KMS-11 (cell line): Measurements from ENCODE around the gene PRKCD.

Experiments used
- H2AFZ ChIP-seq: fragments of 200-600 bp; sonication (generic); 2 replicates; pipeline ENCODE4 v1.6.1; 2016; ENCODE audit warnings: antibody characterized with exemption, mixed run types, low read depth
- H3K27ac ChIP-seq: fragments of 200-600 bp; sonication (generic); 2 replicates; pipeline ENCODE4 v1.6.1; 2016; ENCODE audit warnings: mild to moderate bottlenecking, mixed run types
- H3K27me3 ChIP-seq: fragments of 200-600 bp; sonication (generic); 2 replicates; pipeline ENCODE4 v1.6.1; 2017; ENCODE audit warnings: mild to moderate bottlenecking, low read depth, mixed run types, moderate library complexity; ENCODE audit not compliant: insufficient read depth
- H3K36me3 ChIP-seq: fragments of 200-600 bp; sonication (generic); 2 replicates; pipeline ENCODE4 v1.6.1; 2017; ENCODE audit warnings: mild to moderate bottlenecking, mixed run types; ENCODE audit not compliant: insufficient read depth
- H3K4me1 ChIP-seq: fragments of 200-600 bp; sonication (generic); 2 replicates; pipeline ENCODE4 v1.6.1; 2016; ENCODE audit warnings: mild to moderate bottlenecking, low read depth, mixed run types; ENCODE audit not compliant: poor library complexity, severe bottlenecking
- H3K4me2 ChIP-seq: fragments of 200-600 bp; sonication (generic); 2 replicates; pipeline ENCODE4 v1.7.0; 2016; ENCODE audit warnings: mild to moderate bottlenecking, mixed run types
- H3K4me3 ChIP-seq: fragments of 200-600 bp; sonication (generic); IDR thresholded peaks from 2 replicates; pipeline ENCODE4 v1.6.1; 2017; ENCODE audit warnings: low read depth, low read length, mixed read lengths; ENCODE audit not compliant: insufficient read depth
- H3K79me2 ChIP-seq: fragments of 200-600 bp; sonication (generic); 2 replicates; pipeline ENCODE4 v1.6.1; 2016; ENCODE audit warnings: low read depth, mixed run types; ENCODE audit not compliant: insufficient read depth
- H3K9ac ChIP-seq: fragments of 200-600 bp; sonication (generic); 2 replicates; pipeline ENCODE4 v1.6.1; 2016; ENCODE audit warnings: mild to moderate bottlenecking, mixed run types
- H4K20me1 ChIP-seq: fragments of 200-600 bp; sonication (generic); 2 replicates; pipeline ENCODE4 v1.6.1; 2016; ENCODE audit warnings: mild to moderate bottlenecking, mixed run types; ENCODE audit not compliant: insufficient read depth
- TF ChIP-seq, protein P1 (sequence below): fragments of 200-600 bp; sonication (generic); conservative IDR thresholded peaks from 2 replicates; pipeline ENCODE4 v1.6.1; 2017; ENCODE audit warnings: low read depth, mild to moderate bottlenecking, antibody characterized with exemption, low read length, moderate library complexity, mixed read lengths

PRKCD gene

DNA sequence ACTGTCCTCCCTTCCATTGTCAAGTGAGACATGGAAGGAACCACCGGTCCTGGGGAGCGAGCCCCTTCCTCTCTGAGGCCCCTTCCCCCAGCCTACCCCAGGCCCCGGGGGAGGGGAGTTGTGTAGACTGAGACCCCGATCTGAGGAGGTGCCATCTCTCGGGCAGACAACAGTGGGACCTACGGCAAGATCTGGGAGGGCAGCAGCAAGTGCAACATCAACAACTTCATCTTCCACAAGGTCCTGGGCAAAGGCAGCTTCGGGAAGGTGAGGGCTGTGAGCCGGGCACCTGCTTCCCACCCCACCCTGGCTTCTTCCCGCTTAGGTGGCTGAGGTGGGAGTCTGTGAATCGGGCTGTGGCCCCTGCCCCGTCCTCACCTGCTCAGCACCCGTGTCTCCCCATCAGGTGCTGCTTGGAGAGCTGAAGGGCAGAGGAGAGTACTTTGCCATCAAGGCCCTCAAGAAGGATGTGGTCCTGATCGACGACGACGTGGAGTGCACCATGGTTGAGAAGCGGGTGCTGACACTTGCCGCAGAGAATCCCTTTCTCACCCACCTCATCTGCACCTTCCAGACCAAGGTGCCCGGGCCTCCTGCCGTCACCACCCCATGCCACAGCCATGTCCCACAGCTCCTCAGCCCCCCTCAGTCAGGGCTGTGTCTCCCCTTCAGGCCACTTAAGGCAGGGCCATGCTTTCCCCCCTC, 24.9 kb downstream of the PRKCD start:
- no peak overlapping the region for H3K4me2 ChIP-seq
- H3K27ac ChIP-seq, result no peak overlapping the region
- H3K4me3 ChIP-seq, result no peak overlapping the region
- no peak overlapping the region for H3K9ac ChIP-seq
- no peaks in the 10 kb centered on the region for H3K4me1 ChIP-seq
- H3K27me3 ChIP-seq, result no peaks in the 10 kb centered on the region
- no peaks in the 10 kb centered on the region for H3K79me2 ChIP-seq
- TF ChIP-seq, protein P1, sequence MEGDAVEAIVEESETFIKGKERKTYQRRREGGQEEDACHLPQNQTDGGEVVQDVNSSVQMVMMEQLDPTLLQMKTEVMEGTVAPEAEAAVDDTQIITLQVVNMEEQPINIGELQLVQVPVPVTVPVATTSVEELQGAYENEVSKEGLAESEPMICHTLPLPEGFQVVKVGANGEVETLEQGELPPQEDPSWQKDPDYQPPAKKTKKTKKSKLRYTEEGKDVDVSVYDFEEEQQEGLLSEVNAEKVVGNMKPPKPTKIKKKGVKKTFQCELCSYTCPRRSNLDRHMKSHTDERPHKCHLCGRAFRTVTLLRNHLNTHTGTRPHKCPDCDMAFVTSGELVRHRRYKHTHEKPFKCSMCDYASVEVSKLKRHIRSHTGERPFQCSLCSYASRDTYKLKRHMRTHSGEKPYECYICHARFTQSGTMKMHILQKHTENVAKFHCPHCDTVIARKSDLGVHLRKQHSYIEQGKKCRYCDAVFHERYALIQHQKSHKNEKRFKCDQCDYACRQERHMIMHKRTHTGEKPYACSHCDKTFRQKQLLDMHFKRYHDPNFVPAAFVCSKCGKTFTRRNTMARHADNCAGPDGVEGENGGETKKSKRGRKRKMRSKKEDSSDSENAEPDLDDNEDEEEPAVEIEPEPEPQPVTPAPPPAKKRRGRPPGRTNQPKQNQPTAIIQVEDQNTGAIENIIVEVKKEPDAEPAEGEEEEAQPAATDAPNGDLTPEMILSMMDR, result no peak
- H3K36me3 ChIP-seq, result no peaks in the 10 kb centered on the region
- H2AFZ ChIP-seq, result no peak overlapping the region
- no peaks in the 10 kb centered on the region for H4K20me1 ChIP-seq

- no peak overlapping the region for H3K4me3 ChIP-seq
- TF ChIP-seq, protein P1, result no peak
- H2AFZ ChIP-seq, result no peak overlapping the region
- no peaks in the 10 kb centered on the region for H4K20me1 ChIP-seq
- no peaks in the 10 kb centered on the region for H3K4me1 ChIP-seq
- no peaks in the 10 kb centered on the region for H3K36me3 ChIP-seq
- H3K79me2 ChIP-seq, result no peaks in the 10 kb centered on the region
- no peak overlapping the region for H3K27ac ChIP-seq
- H3K27me3 ChIP-seq, result no peaks in the 10 kb centered on the region
- H3K9ac ChIP-seq, result no peak overlapping the region
- H3K4me2 ChIP-seq, result no peak overlapping the region
Observed at GRCh38 chr3:53186726-53187125, 25.7 kb downstream of the PRKCD start.

- Histone ChIP-seq H3K9ac (no peak overlapping the region), H2AFZ (no peak overlapping the region), H3K36me3 (no peaks in the 10 kb centered on the region), H3K27ac (no peak overlapping the region), H3K27me3 (no peaks in the 10 kb centered on the region), H3K4me2 (no peak overlapping the region), H3K79me2 (no peaks in the 10 kb centered on the region), H3K4me1 (no peaks in the 10 kb centered on the region), H3K4me3 (no peak overlapping the region), H4K20me1 (no peaks in the 10 kb centered on the region)
- TF ChIP-seq, protein P1, result no peak
Observed at GRCh38 chr3:53187430-53187829, 26.4 kb downstream of the PRKCD start.

- Histone ChIP-seq H3K36me3 (no peaks in the 10 kb centered on the region), H3K4me3 (no peak overlapping the region)
Observed at GRCh38 chr3:53188136-53188685, 27.2 kb downstream of the PRKCD start.

More at GRCh38 chr3:53188136-53188685, 27.2 kb downstream of the PRKCD start:
- H4K20me1 ChIP-seq, result no peaks in the 10 kb centered on the region
- TF ChIP-seq, protein P1, result no peak
- H3K9ac ChIP-seq, result no peak overlapping the region
- H3K27me3 ChIP-seq, result no peaks in the 10 kb centered on the region
- H3K4me1 ChIP-seq, result no peaks in the 10 kb centered on the region
- no peak overlapping the region for H3K4me2 ChIP-seq
- no peak overlapping the region for H2AFZ ChIP-seq
- H3K79me2 ChIP-seq, result no peaks in the 10 kb centered on the region
- H3K27ac ChIP-seq, result no peak overlapping the region
